Keratinocyte (primary cell): ENCODE results near the gene MATN4. TPM values are rescaled to one million over a fixed set of nuclear protein-coding genes. Genes with fewer than 3 reads are reported as not detected.

Experiments
- DNase-seq: peaks from one replicate; pipeline ENCODE4 v3.0.0-alpha.2; 2011; ENCODE audit warnings: low read depth, missing footprints, low spot score
- FAIRE-seq: peaks from 2 replicates; lab custom pipeline; 2011; peaks lifted over from hg19 to GRCh38; lab: Jason Lieb, UNC
- H2AFZ ChIP-seq: 2 replicates; pipeline ENCODE4 v1.6.0; 2012; ENCODE audit warnings: low read length, control low read depth, inconsistent platforms; ENCODE audit not compliant: control insufficient read depth
- H3K27ac ChIP-seq: 2 replicates; pipeline ENCODE4 v1.5.1; 2011; ENCODE audit warnings: low read length; ENCODE audit not compliant: control insufficient read depth, insufficient read depth
- H3K27me3 ChIP-seq: 3 replicates; pipeline ENCODE4 v1.6.0; 2011; ENCODE audit warnings: low read length; ENCODE audit not compliant: control insufficient read depth, insufficient read depth; ENCODE audit errors: extremely low read depth
- H3K36me3 ChIP-seq, 2 experiments: 2 replicates in 1 of 2; 3 replicates in 1 of 2; pipeline ENCODE4 v1.5.1; 2011; ENCODE audit warnings: low read length in 2 of 2, mild to moderate bottlenecking in 1 of 2; ENCODE audit not compliant: control insufficient read depth in 2 of 2, insufficient read depth in 2 of 2; ENCODE audit errors: extremely low read depth in 1 of 2
- H3K4me1 ChIP-seq: 3 replicates; pipeline ENCODE4 v1.5.1; 2011; ENCODE audit warnings: low read length; ENCODE audit not compliant: control insufficient read depth, insufficient read depth; ENCODE audit errors: extremely low read depth
- H3K4me2 ChIP-seq: 3 replicates; pipeline ENCODE4 v1.6.0; 2011; ENCODE audit warnings: low read depth, low read length; ENCODE audit not compliant: control insufficient read depth, insufficient read depth; ENCODE audit errors: extremely low read depth
- H3K4me3 ChIP-seq, 3 experiments: fragments of 200-600 bp in 1 of 3; sonication (generic) in 1 of 3; 2 replicates in 2 of 3; 3 replicates in 1 of 3; pipeline ENCODE4 v1.5.1; 2011 to 2016; ENCODE audit warnings: low read length in 3 of 3, mild to moderate bottlenecking in 3 of 3, control low read depth in 2 of 3, inconsistent platforms in 1 of 3, low read depth in 1 of 3, mixed read lengths in 1 of 3, mixed run types in 1 of 3, moderate library complexity in 1 of 3; ENCODE audit not compliant: control insufficient read depth in 2 of 3, insufficient read depth in 2 of 3; ENCODE audit errors: extremely low read depth in 1 of 3
- H3K79me2 ChIP-seq: 2 replicates; pipeline ENCODE4 v1.6.0; 2012; ENCODE audit warnings: low read length; ENCODE audit not compliant: control insufficient read depth, insufficient read depth
- H3K9ac ChIP-seq: 3 replicates; pipeline ENCODE4 v1.6.0; 2011; ENCODE audit warnings: low read length; ENCODE audit not compliant: control insufficient read depth, insufficient read depth; ENCODE audit errors: extremely low read depth
- H3K9me1 ChIP-seq: 3 replicates; pipeline ENCODE4 v1.6.0; 2011; ENCODE audit warnings: low read length; ENCODE audit not compliant: control insufficient read depth, insufficient read depth; ENCODE audit errors: extremely low read depth
- H3K9me3 ChIP-seq: 2 replicates; pipeline ENCODE4 v1.5.1; 2012; ENCODE audit warnings: low read depth, low read length; ENCODE audit not compliant: control insufficient read depth
- H4K20me1 ChIP-seq: 3 replicates; pipeline ENCODE4 v1.6.0; 2011; ENCODE audit warnings: low read length; ENCODE audit not compliant: control insufficient read depth, insufficient read depth; ENCODE audit errors: extremely low read depth
- EZH2 ChIP-seq: IDR thresholded peaks from one replicate; pipeline ENCODE4 v1.6.1; 2012; ENCODE audit warnings: inconsistent platforms, mild to moderate bottlenecking, low read length, moderate library complexity
- dilution Hi-C: fragments of 300-500 bp; cut with MboI; formaldehyde crosslinking; loops from one replicate; pipeline ENCODE4 v1.7.0; 2020; ENCODE audit warnings: low sequenced_read_pairs; ENCODE audit not compliant: extremely low pct_ligation_motif_present
- polyA plus RNA-seq, 5 experiments: library from polyadenylated mRNA; depleted of rRNA in 3 of 5; stranded (reverse) in 3 of 5; stranded (forward) in 1 of 5; unstranded in 1 of 5; fragments of >200 nt; gene quantifications; 1 replicate in 1 of 5; 2 replicates in 3 of 5; 3 replicates in 1 of 5; pipeline versions ENCODE4 v1.2.1 to v1.2.3, GENCODE V29; 2011 to 2012; ENCODE audit warnings: missing spikeins in 2 of 5, low read depth in 1 of 5, low replicate concordance in 1 of 5
- TF ChIP-seq, protein P1 (sequence below), 3 experiments: IDR thresholded peaks in 1 of 3; conservative IDR thresholded peaks in 1 of 3; optimal IDR thresholded peaks in 1 of 3; 2 replicates in 2 of 3; 3 replicates in 1 of 3; pipeline versions ENCODE3 to v1.5.1; 2011; ENCODE audit warnings: low read length in 3 of 3, mild to moderate bottlenecking in 3 of 3, moderate library complexity in 2 of 3, control low read depth in 1 of 3, inconsistent platforms in 1 of 3; ENCODE audit not compliant: insufficient read depth in 2 of 3; ENCODE audit errors: extremely low read depth in 1 of 3

MATN4 gene
- polyA plus RNA-seq, 1 donor (not counting 4 experiments of a cell fraction or from before 2014, with no cell fraction given) = not detected

- H3K9me1 ChIP-seq = no peaks in the 10 kb centered on the region
- peaks cover 15% of the 10 kb centered on the region for H3K27me3 ChIP-seq
- no peaks in the 10 kb centered on the region for H3K36me3 ChIP-seq
- DNase-seq (no peak), FAIRE-seq (no peak)
- no peak overlapping the region for H3K27ac ChIP-seq
- H3K4me3 ChIP-seq = no peak overlapping the region
- H2AFZ ChIP-seq = no peak overlapping the region
- H3K9ac ChIP-seq = no peak overlapping the region
- H3K79me2 ChIP-seq = no peaks in the 10 kb centered on the region
- H3K4me2 ChIP-seq = no peak overlapping the region
- peaks cover 7% of the 10 kb centered on the region for H3K4me1 ChIP-seq
- no peaks in the 10 kb centered on the region for H4K20me1 ChIP-seq
- TF ChIP-seq, protein P1, sequence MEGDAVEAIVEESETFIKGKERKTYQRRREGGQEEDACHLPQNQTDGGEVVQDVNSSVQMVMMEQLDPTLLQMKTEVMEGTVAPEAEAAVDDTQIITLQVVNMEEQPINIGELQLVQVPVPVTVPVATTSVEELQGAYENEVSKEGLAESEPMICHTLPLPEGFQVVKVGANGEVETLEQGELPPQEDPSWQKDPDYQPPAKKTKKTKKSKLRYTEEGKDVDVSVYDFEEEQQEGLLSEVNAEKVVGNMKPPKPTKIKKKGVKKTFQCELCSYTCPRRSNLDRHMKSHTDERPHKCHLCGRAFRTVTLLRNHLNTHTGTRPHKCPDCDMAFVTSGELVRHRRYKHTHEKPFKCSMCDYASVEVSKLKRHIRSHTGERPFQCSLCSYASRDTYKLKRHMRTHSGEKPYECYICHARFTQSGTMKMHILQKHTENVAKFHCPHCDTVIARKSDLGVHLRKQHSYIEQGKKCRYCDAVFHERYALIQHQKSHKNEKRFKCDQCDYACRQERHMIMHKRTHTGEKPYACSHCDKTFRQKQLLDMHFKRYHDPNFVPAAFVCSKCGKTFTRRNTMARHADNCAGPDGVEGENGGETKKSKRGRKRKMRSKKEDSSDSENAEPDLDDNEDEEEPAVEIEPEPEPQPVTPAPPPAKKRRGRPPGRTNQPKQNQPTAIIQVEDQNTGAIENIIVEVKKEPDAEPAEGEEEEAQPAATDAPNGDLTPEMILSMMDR (optimal IDR thresholded peaks at IDR 0.05 in 1 of 3, IDR thresholded peaks at IDR 0.05 in 1 of 3, conservative IDR thresholded peaks at IDR 0.05 in 1 of 3; ENCODE audit: extremely low read depth in 1 of 3, insufficient read depth in 2 of 3, low read length in 3 of 3) = no peak
- TF ChIP-seq EZH2 = no peak
- H3K9me3 ChIP-seq = no peaks in the 10 kb centered on the region
- dilution Hi-C loops = no loop called here
Observed at GRCh38 chr20:45316150-45317080, 8.3 kb upstream of the MATN4 start.

DNA sequence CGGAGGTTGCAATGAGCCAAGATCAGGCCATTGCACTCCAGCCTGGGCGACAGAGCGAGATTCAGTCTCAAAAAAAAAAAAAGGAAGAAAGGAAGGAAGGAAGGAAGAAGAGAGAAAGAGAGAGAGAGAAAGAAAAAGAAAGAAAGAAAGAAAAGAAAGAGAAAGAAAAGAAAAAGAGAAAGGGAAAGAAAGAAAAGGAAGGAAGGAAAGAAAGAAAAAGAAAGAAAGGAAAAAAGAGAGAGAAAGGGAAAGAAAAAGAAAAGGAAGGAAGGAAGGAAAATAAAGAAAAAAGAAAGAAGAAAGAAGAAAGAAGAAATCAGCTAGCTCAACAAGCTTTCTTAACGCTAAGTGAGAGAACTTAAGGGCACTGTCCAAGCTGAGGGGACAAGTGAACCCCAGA lies 7.6 kb upstream of the MATN4 start:
- peaks cover 15% of the 10 kb centered on the region for H3K27me3 ChIP-seq
- H3K79me2 ChIP-seq = no peaks in the 10 kb centered on the region
- dilution Hi-C loops = no loop called here
- H4K20me1 ChIP-seq = no peaks in the 10 kb centered on the region
- TF ChIP-seq, protein P1 (optimal IDR thresholded peaks at IDR 0.05 in 1 of 3, IDR thresholded peaks at IDR 0.05 in 1 of 3, conservative IDR thresholded peaks at IDR 0.05 in 1 of 3; ENCODE audit: extremely low read depth in 1 of 3, insufficient read depth in 2 of 3, low read length in 3 of 3) = no peak
- no peak for TF ChIP-seq EZH2
- H3K27ac ChIP-seq = no peak overlapping the region
- H3K36me3 ChIP-seq = no peaks in the 10 kb centered on the region
- no peak overlapping the region for H2AFZ ChIP-seq
- no peaks in the 10 kb centered on the region for H3K9me3 ChIP-seq
- no peak overlapping the region for H3K4me2 ChIP-seq
- FAIRE-seq = no peak
- H3K4me3 ChIP-seq = no peak overlapping the region
- H3K9ac ChIP-seq = no peak overlapping the region
- H3K9me1 ChIP-seq = no peaks in the 10 kb centered on the region
- no peak for DNase-seq
- H3K4me1 ChIP-seq = peaks cover 7% of the 10 kb centered on the region
